Cerebellar nuclear complex (tissue), 1 donor: ENCODE measurements around the gene CHEK1.
"Not testable (repeated sequence)": the region's sequence is repeated elsewhere in the genome, so short reads cannot be mapped to it uniquely, and the experiment has no call there.

Experiments
- DNase-seq, 2 experiments: peaks; one replicate each; lab custom pipeline; 2025; lab: John Stamatoyannopoulos, UW

CHEK1 gene

DNA sequence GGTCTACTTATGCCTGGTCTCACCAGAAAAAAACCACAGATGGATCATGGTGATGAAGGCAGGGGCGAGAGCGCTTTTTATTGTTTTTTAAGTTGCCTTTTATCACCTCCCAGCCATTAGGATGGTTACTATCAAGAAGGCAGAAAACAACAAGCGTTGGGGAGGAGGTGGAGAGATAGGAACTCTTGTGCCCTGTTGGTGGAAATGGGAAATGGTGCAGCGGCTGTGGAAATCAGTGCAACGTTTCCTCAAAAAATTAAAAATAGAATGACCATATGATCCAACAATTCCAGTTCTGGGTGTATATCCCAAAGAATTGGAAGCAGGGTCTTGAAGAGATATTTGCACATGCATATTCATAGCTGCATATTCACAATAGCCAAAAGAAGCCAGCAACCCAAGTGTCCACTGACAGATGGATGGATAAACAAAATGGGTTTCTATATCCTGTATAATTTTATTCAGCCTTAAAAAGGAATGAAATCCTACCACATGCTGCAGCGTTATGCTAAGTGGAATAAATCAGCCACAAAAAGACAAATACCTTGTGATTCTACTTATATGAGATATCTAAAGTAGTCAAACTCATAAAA, 76.2 kb downstream of the CHEK1 start:
- no peak for DNase-seq

DNA sequence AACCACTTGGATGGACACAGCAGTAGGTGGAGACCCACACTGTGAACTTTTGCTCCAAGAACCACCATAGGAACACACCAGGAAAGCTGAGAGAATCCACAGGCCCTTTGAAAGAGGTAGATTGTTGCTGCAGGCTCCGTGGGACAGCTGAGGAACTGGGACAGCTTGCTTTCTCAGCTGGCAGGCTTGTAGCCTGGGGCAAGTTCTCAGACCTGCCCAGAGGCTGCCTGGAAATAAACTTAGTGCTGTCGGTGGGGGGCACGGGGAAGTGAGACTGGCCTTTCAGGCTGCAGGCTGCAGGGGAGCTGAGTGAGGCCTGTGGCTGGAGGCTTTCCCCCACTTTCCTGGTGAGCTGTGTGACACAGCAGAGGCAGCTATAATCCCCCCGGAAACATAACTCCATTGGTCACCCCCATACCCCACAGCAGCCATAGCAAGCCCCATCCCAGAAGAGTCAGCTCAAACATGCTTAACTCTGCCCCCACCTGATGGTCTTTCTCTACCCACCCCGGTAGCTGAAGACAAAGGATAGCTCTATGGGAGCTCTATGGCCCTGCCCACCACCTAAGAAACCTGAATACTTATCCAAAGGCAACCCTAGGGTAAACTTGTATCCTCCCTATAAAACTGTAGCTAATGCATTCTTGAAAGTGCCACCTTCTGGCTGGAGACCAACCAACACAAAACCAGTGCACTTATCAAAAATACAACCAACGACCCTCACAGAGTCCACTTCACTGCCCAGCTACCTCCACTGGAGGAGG, 77.1 kb downstream of the CHEK1 start:
- DNase-seq = no peak

DNA sequence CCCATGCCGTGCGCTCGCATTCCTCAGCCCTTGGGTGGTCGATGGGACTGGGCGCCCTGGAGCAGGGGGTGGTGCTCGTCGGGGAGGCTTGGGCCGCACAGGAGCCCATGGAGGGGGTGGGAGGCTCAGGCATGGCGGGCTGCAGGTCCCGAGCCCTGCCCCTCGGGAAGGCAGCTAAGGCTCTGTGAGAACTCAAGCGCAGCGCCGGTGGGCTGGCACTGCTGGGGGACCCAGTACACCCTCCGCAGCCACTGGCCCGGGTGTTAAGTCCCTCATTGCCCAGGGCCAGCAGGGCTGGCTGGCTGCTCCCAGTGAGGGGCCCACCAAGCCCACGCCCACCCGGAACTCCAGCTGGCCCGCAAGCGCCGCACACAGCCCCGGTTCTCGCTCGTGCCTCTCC, 79.7 kb downstream of the CHEK1 start:
- not testable (repeated sequence) for DNase-seq

DNA sequence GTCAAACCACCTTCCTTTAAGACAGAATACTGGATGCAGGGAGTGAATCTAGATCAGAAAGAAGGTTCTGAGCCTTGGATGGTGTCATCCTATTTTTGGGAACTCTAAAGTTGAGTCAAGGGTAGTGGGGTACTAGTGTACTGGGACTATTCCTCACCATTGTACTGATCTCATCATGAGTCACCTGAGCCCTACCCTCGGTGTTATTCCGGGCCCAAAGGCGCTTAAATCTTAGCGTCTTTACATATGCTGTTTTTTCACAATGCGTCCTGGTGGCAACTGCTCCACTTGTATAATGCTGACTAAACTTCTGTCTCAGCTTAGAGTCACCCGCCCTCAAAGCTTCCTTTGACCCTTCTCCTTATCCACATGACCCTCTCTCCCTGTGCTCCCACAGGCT, 95.8 kb downstream of the CHEK1 start:
- DNase-seq = no peak

DNA sequence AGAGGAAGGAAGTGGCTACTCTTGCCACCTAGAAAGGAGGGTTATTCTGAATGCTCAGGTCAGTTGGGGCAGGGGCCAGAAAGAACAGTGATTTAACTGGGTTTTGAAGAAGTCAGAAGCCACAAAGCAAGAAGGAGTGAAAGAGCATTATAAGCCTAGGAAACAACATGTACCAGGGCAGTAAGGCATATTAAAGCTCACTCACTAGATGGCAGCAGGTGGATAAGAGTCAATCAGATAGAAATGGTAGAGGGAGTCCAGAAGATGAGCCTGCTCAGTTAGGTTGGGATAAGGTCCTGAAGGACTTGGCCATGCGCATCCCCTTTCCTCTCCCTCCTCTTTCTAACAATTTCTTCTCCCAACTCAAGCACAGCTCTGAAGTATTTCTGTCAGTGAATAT, 99.2 kb downstream of the CHEK1 start:
- no peak for DNase-seq
